SK-N-SH (cell line): ENCODE data around the gene TMEM30A. TPM values are rescaled to one million over a fixed set of nuclear protein-coding genes. Genes with fewer than 3 reads are reported as not detected.

ENCODE experiments used
- CTCF ChIA-PET: fragments of 300-600, 350-600 bp; formaldehyde crosslinking; extraction: SDS; loops from one replicate; lab custom pipeline; 2021; lab: Yijun Ruan, JAX
- POLR2A ChIA-PET: fragments of 350-600 bp; sonication (Branson Sonifier 250); formaldehyde crosslinking; extraction: SDS; loops from one replicate; lab custom pipeline; 2020; ENCODE audit warnings: antibody characterized with exemption, inconsistent platforms; lab: Yijun Ruan, JAX
- DNase-seq: peaks from one replicate; pipeline ENCODE4 v3.0.0; 2012
- H2AFZ ChIP-seq: fragments of 200-600 bp; sonication (generic); 2 replicates; pipeline ENCODE4 v1.8.1; 2016; ENCODE audit warnings: antibody characterized with exemption, mild to moderate bottlenecking, low read depth
- H3F3A ChIP-seq: fragments of 200-600 bp; sonication (generic); replicated peaks from 2 replicates; pipeline ENCODE3; 2016; ENCODE audit warnings: antibody characterized with exemption, mild to moderate bottlenecking; ENCODE audit not compliant: insufficient read depth
- H3K27ac ChIP-seq, 2 experiments: fragments of 200-500 bp in 1 of 2; fragments of 200-600 bp in 1 of 2; sonication (Bioruptor generic) in 1 of 2; sonication (generic), shearing (Covaris generic) in 1 of 2; 2 replicates each; pipeline versions ENCODE4 v1.5.1 to v1.6.1; 2014 to 2016; ENCODE audit warnings: low read depth in 2 of 2, inconsistent platforms in 1 of 2, low read length in 1 of 2, mild to moderate bottlenecking in 1 of 2, mixed read lengths in 1 of 2
- H3K27me3 ChIP-seq: fragments of 200-600 bp; sonication (generic), shearing (Covaris generic); 2 replicates; pipeline ENCODE4 v1.6.1; 2016; ENCODE audit warnings: mixed run types; ENCODE audit not compliant: insufficient read depth
- H3K36me3 ChIP-seq, 2 experiments: fragments of 200-500 bp in 1 of 2; fragments of 200-600 bp in 1 of 2; sonication (Bioruptor generic) in 1 of 2; sonication (generic) in 1 of 2; replicated peaks in 1 of 2; 2 replicates each; pipeline versions ENCODE3 to v1.5.1; 2014 to 2016; ENCODE audit warnings: low read length in 1 of 2, mild to moderate bottlenecking in 1 of 2; ENCODE audit not compliant: insufficient read depth in 2 of 2, control insufficient read depth in 1 of 2
- H3K4me1 ChIP-seq, 2 experiments: fragments of 200-500 bp in 1 of 2; fragments of 200-600 bp in 1 of 2; sonication (Bioruptor generic) in 1 of 2; sonication (generic), shearing (Covaris generic) in 1 of 2; 2 replicates each; pipeline versions ENCODE4 v1.5.1 to v1.6.1; 2014 to 2016; ENCODE audit warnings: low read depth in 1 of 2, low read length in 1 of 2, mixed run types in 1 of 2; ENCODE audit not compliant: insufficient read depth in 2 of 2, control insufficient read depth in 1 of 2
- H3K4me2 ChIP-seq: fragments of 200-600 bp; sonication (generic), shearing (Covaris generic); 2 replicates; pipeline ENCODE4 v1.6.1; 2017; ENCODE audit warnings: mixed run types
- H3K4me3 ChIP-seq, 2 experiments: fragments of 200-500 bp in 1 of 2; fragments of 200-600 bp in 1 of 2; sonication (Bioruptor generic) in 1 of 2; sonication (generic), shearing (Covaris generic) in 1 of 2; 2 replicates each; pipeline versions ENCODE4 v1.5.1 to v1.8.1; 2014 to 2016; ENCODE audit warnings: low read depth in 2 of 2, inconsistent platforms in 1 of 2, low read length in 1 of 2, mild to moderate bottlenecking in 1 of 2, mixed read lengths in 1 of 2, moderate library complexity in 1 of 2
- H3K79me2 ChIP-seq: fragments of 200-600 bp; sonication (generic); 2 replicates; pipeline ENCODE4 v1.8.1; 2017; ENCODE audit warnings: mild to moderate bottlenecking; ENCODE audit not compliant: insufficient read depth
- H3K9ac ChIP-seq: fragments of 200-600 bp; sonication (generic); 2 replicates; pipeline ENCODE4 v1.6.1; 2017; ENCODE audit warnings: mixed run types
- H3K9me2 ChIP-seq: fragments of 200-600 bp; sonication (generic); 2 replicates; pipeline ENCODE4 v1.6.1; 2017; ENCODE audit warnings: mixed run types
- H3K9me3 ChIP-seq: fragments of 200-600 bp; sonication (generic); 2 replicates; pipeline ENCODE4 v1.6.1; 2017; ENCODE audit warnings: mixed run types, mild to moderate bottlenecking, moderate library complexity
- H4K20me1 ChIP-seq: fragments of 200-600 bp; sonication (generic); 2 replicates; pipeline ENCODE4 v1.6.1; 2017; ENCODE audit warnings: mild to moderate bottlenecking, mixed run types; ENCODE audit not compliant: insufficient read depth
- CHD2 ChIP-seq: fragments of 150-350 bp; IDR thresholded peaks from 2 replicates; pipeline ENCODE4 v1.6.1; 2018; ENCODE audit warnings: low read length; ENCODE audit not compliant: partially characterized antibody
- EP300 ChIP-seq, 2 experiments: IDR thresholded peaks; 2 replicates each; pipeline versions ENCODE4 v1.4.0 to v1.6.1; 2012; ENCODE audit warnings: borderline replicate concordance in 1 of 2, low read depth in 1 of 2, low read length in 1 of 2
- EZH2phosphoT487 ChIP-seq: fragments of 200-600 bp; sonication (generic); IDR thresholded peaks from 2 replicates; pipeline ENCODE4 v1.6.1; 2017; ENCODE audit warnings: low read depth, mixed run types, mild to moderate bottlenecking, antibody characterized with exemption, moderate library complexity, borderline replicate concordance
- FOSL2 ChIP-seq: IDR thresholded peaks from 2 replicates; pipeline ENCODE4 v1.4.0; 2012; ENCODE audit warnings: low read depth, mild to moderate bottlenecking, moderate library complexity, borderline replicate concordance
- FOXJ3 ChIP-seq: sonication (generic); formaldehyde crosslinking; IDR thresholded peaks from 2 replicates; pipeline ENCODE4 v1.5.1; 2020; ENCODE audit warnings: mild to moderate bottlenecking, missing genetic modification reagents
- FOXM1 ChIP-seq: IDR thresholded peaks from 2 replicates; pipeline ENCODE4 v1.4.0; 2012; ENCODE audit warnings: low read depth, mild to moderate bottlenecking
- GATA2 ChIP-seq: sonication (generic); formaldehyde crosslinking; IDR thresholded peaks from 2 replicates; pipeline ENCODE4 v1.5.0; 2020; ENCODE audit warnings: mild to moderate bottlenecking, missing genetic modification reagents
- JUND ChIP-seq: IDR thresholded peaks from 2 replicates; pipeline ENCODE4 v1.4.0; 2012
- MXI1 ChIP-seq: IDR thresholded peaks from 2 replicates; pipeline ENCODE4 v1.6.1; 2012; ENCODE audit warnings: mild to moderate bottlenecking, low read depth, low read length, improper control_type of control experiment
- NRF1 ChIP-seq: IDR thresholded peaks from 2 replicates; pipeline ENCODE4 v1.6.1; 2012; ENCODE audit warnings: low read depth, mild to moderate bottlenecking, low read length
- POLR2AphosphoS5 ChIP-seq: IDR thresholded peaks from 2 replicates; pipeline ENCODE4 v1.6.1; 2012; ENCODE audit warnings: low read depth, low read length
- RAD21 ChIP-seq: IDR thresholded peaks from 2 replicates; pipeline ENCODE4 v1.6.1; 2012; ENCODE audit warnings: mild to moderate bottlenecking, low read length
- RCOR1 ChIP-seq: fragments of 150-350 bp; IDR thresholded peaks from 2 replicates; pipeline ENCODE4 v1.6.1; 2017; ENCODE audit warnings: antibody characterized with exemption, low read length
- RFX5 ChIP-seq: IDR thresholded peaks from 2 replicates; pipeline ENCODE4 v1.6.1; 2012; ENCODE audit warnings: mild to moderate bottlenecking, improper control_type of control experiment, low read length
- RXRA ChIP-seq: IDR thresholded peaks from 2 replicates; pipeline ENCODE4 v1.4.0; 2012; ENCODE audit warnings: low read depth, mild to moderate bottlenecking, borderline replicate concordance
- TEAD4 ChIP-seq: IDR thresholded peaks from 2 replicates; pipeline ENCODE4 v1.4.0; 2012; ENCODE audit warnings: mild to moderate bottlenecking, borderline replicate concordance; ENCODE audit not compliant: insufficient read depth
- YY1 ChIP-seq: IDR thresholded peaks from 2 replicates; pipeline ENCODE4 v1.4.0; 2012; ENCODE audit warnings: low read depth, mild to moderate bottlenecking
- WGBS: methylation state at CpG from one replicate; pipeline ENCODE4 v1.1.6; 2017; ENCODE audit warnings: low lambda C conversion rate; 5-methylcytosine and 5-hydroxymethylcytosine counted together
- polyA plus RNA-seq, 3 experiments: library from polyadenylated mRNA; depleted of rRNA; stranded (reverse); fragments of >200 nt; gene quantifications; 2 replicates each; pipeline ENCODE4 v1.2.3, GENCODE V29; 2012
- TF ChIP-seq, protein P1 (sequence below): fragments of 200-600 bp; sonication (generic); IDR thresholded peaks from 2 replicates; pipeline ENCODE4 v1.6.1; 2017; ENCODE audit warnings: antibody characterized with exemption, mild to moderate bottlenecking, moderate library complexity
- TF ChIP-seq, protein P2 (sequence below): IDR thresholded peaks from 2 replicates; pipeline ENCODE4 v1.4.0; 2012; ENCODE audit warnings: low read depth, borderline replicate concordance
- TF ChIP-seq, protein P3 (sequence below): IDR thresholded peaks from 2 replicates; pipeline ENCODE4 v1.6.1; 2012; ENCODE audit warnings: mild to moderate bottlenecking, low read depth, low read length, moderate library complexity

Gene TMEM30A
- polyA plus RNA-seq, 1 of the 3 experiments (the other 2 are of a cell fraction): 22.8 TPM

DNA sequence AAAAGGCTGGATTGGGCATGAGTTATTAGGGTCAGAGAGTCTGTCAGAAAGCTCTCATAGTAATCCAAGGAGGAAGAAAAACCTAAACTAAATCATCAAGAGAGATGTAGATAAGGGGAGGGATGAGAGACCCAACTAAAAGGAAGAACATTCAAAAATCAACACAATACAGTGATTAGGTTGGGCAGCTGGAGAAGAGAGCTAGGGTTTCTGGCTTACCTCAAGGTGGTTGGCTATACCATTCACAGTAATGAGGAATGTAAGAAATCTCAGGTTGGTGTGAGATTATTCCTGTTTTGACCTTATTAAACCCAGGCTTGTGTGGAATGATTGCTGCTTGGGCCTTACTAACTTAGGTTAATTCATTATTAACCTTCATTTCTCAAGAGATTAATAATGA is 34.8 kb downstream of the TMEM30A start:
- Histone ChIP-seq H3K4me1 (no peaks in the 10 kb centered on the region; a peak in 1 of 4 replicates), H3K9ac (no peak overlapping the region), H3K4me3 (no peak overlapping the region), H4K20me1 (no peaks in the 10 kb centered on the region), H3K79me2 (no peaks in the 10 kb centered on the region; the same call in 1 of the 2 replicates), H2AFZ (no peak overlapping the region), H3K36me3 (peaks cover 24 to 30% of the 10 kb centered on the region in 2 experiments), H3K27ac (no peak overlapping the region), H3F3A (no peaks in the 10 kb centered on the region), H3K4me2 (no peak overlapping the region), H3K9me3 (no peaks in the 10 kb centered on the region), H3K9me2 (no peaks in the 10 kb centered on the region), H3K27me3 (no peaks in the 10 kb centered on the region)
- POLR2A ChIA-PET: interaction anchor here (0.5 kb wide), 1 partner anchor 397 kb away, joined by 4 read pairs; no protein-coding TSS in a partner anchor
- no peak for DNase-seq
- CTCF ChIA-PET: interaction anchor here (1.0 to 5.2 kb wide), 3 partner anchors 12 to 39 kb away, joined by 3 to 35 read pairs (median 4); no protein-coding TSS in a partner anchor
- TF ChIP-seq RFX5 (no peak), RAD21 (no peak), FOSL2 (no peak), EP300 (IDR thresholded peaks at IDR 0.05; ENCODE audit: borderline replicate concordance in 1 of 2, low read depth in 1 of 2, low read length in 1 of 2) (no peak), TEAD4 (no peak), RCOR1 (no peak), RXRA (no peak), NRF1 (no peak)
- TF ChIP-seq, protein P1, sequence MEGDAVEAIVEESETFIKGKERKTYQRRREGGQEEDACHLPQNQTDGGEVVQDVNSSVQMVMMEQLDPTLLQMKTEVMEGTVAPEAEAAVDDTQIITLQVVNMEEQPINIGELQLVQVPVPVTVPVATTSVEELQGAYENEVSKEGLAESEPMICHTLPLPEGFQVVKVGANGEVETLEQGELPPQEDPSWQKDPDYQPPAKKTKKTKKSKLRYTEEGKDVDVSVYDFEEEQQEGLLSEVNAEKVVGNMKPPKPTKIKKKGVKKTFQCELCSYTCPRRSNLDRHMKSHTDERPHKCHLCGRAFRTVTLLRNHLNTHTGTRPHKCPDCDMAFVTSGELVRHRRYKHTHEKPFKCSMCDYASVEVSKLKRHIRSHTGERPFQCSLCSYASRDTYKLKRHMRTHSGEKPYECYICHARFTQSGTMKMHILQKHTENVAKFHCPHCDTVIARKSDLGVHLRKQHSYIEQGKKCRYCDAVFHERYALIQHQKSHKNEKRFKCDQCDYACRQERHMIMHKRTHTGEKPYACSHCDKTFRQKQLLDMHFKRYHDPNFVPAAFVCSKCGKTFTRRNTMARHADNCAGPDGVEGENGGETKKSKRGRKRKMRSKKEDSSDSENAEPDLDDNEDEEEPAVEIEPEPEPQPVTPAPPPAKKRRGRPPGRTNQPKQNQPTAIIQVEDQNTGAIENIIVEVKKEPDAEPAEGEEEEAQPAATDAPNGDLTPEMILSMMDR: no peak

DNA sequence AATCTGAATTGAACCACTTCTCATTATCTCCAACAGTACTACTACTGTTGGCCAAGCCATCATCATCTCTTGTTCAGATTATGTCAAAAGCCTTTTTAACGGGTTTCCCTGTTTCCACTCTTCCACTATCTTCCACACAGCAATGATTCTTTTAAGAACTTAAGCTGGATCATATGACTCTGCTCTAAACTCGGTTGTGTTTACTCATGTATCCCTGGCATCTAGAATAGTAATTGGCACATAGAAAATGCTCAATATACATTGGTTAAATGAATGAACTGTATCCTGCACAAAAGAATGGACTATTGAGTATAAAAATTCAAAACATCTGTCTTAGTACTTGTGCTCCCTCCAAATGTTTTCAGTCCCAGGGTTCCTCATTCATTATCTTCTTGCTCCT is 38.2 kb downstream of the TMEM30A start:
- TF ChIP-seq, protein P2, sequence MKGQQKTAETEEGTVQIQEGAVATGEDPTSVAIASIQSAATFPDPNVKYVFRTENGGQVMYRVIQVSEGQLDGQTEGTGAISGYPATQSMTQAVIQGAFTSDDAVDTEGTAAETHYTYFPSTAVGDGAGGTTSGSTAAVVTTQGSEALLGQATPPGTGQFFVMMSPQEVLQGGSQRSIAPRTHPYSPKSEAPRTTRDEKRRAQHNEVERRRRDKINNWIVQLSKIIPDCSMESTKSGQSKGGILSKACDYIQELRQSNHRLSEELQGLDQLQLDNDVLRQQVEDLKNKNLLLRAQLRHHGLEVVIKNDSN: no peak
- TF ChIP-seq, protein P3, sequence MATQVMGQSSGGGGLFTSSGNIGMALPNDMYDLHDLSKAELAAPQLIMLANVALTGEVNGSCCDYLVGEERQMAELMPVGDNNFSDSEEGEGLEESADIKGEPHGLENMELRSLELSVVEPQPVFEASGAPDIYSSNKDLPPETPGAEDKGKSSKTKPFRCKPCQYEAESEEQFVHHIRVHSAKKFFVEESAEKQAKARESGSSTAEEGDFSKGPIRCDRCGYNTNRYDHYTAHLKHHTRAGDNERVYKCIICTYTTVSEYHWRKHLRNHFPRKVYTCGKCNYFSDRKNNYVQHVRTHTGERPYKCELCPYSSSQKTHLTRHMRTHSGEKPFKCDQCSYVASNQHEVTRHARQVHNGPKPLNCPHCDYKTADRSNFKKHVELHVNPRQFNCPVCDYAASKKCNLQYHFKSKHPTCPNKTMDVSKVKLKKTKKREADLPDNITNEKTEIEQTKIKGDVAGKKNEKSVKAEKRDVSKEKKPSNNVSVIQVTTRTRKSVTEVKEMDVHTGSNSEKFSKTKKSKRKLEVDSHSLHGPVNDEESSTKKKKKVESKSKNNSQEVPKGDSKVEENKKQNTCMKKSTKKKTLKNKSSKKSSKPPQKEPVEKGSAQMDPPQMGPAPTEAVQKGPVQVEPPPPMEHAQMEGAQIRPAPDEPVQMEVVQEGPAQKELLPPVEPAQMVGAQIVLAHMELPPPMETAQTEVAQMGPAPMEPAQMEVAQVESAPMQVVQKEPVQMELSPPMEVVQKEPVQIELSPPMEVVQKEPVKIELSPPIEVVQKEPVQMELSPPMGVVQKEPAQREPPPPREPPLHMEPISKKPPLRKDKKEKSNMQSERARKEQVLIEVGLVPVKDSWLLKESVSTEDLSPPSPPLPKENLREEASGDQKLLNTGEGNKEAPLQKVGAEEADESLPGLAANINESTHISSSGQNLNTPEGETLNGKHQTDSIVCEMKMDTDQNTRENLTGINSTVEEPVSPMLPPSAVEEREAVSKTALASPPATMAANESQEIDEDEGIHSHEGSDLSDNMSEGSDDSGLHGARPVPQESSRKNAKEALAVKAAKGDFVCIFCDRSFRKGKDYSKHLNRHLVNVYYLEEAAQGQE: no peak
- TF ChIP-seq RAD21 (no peak), FOXJ3 (no peak), GATA2 (CRISPR knock-in tag) (no peak), POLR2AphosphoS5 (no peak), JUND (no peak), CHD2 (no peak), RCOR1 (no peak), FOXM1 (no peak), MXI1 (no peak), YY1 (no peak), EZH2phosphoT487 (no peak)
- Histone ChIP-seq H3K27me3 (no peaks in the 10 kb centered on the region), H3K9me3 (no peaks in the 10 kb centered on the region), H3K4me1 (peaks cover 0 to 4% of the 10 kb centered on the region in 2 experiments; a peak in 2 of 4 replicates), H3K9ac (no peak overlapping the region), H3F3A (peaks cover 5% of the 10 kb centered on the region), H3K79me2 (peaks cover 21% of the 10 kb centered on the region), H4K20me1 (peaks cover 6% of the 10 kb centered on the region), H3K4me2 (no peak overlapping the region), H3K4me3 (no peak overlapping the region), H2AFZ (no peak overlapping the region), H3K27ac (no peak overlapping the region), H3K9me2 (no peaks in the 10 kb centered on the region), H3K36me3 (peaks cover 0 to 13% of the 10 kb centered on the region in 2 experiments)
- ChIA-PET CTCF (no interaction called here), POLR2A (no interaction called here)
- 38% methylated on average over 2 of the region's 2 CpGs for whole genome bisulfite sequencing
- DNase-seq: no peak
